ENCODE measurements around the gene HTR2A.

HTR2A gene

GRCh38 chr13:46896341-46897137 lies at the start of gene HTR2A:
TSS of gene HTR2A (minus strand) at chr13:46897053. CDS start at chr13:46895906, 1,147 bp downstream.
- DNase-seq (ENCODE audit: extremely low read depth in 1 of 2, low read depth in 1 of 2), result no peak

GRCh38 chr13:46936525-46936924 lies 39.7 kb upstream of the HTR2A start:
- DNase-seq (ENCODE audit: extremely low read depth in 1 of 2, low read depth in 1 of 2), result no peak

GRCh38 chr13:46934749-46935148 lies 37.9 kb upstream of the HTR2A start:
- DNase-seq (ENCODE audit: extremely low read depth in 1 of 2, low read depth in 1 of 2), result no peak

- DNase-seq (ENCODE audit: extremely low read depth in 1 of 2, low read depth in 1 of 2), result no peak
These were observed 30.2 kb upstream of the HTR2A start for GRCh38 chr13:46926916-46927590.

- no peak for DNase-seq (ENCODE audit: extremely low read depth in 1 of 2, low read depth in 1 of 2)
These were observed 28.6 kb upstream of the HTR2A start for GRCh38 chr13:46925486-46925885.

- DNase-seq (ENCODE audit: extremely low read depth in 1 of 2, low read depth in 1 of 2), result no peak
These were observed 17.5 kb upstream of the HTR2A start for GRCh38 chr13:46914341-46914740.

- no peak for DNase-seq (ENCODE audit: extremely low read depth in 1 of 2, low read depth in 1 of 2)
These were observed 16.9 kb upstream of the HTR2A start for GRCh38 chr13:46913757-46914156.

GRCh38 chr13:46909042-46909441 lies 12.2 kb upstream of the HTR2A start:
- DNase-seq (ENCODE audit: extremely low read depth in 1 of 2, low read depth in 1 of 2), result no peak

GRCh38 chr13:46908501-46908900 lies 11.6 kb upstream of the HTR2A start:
- DNase-seq (ENCODE audit: extremely low read depth in 1 of 2, low read depth in 1 of 2), result no peak

GRCh38 chr13:46906405-46906804 lies 9.6 kb upstream of the HTR2A start:
- no peak for DNase-seq (ENCODE audit: extremely low read depth in 1 of 2, low read depth in 1 of 2)

GRCh38 chr13:46905249-46905648 lies 8.4 kb upstream of the HTR2A start:
- DNase-seq (ENCODE audit: extremely low read depth in 1 of 2, low read depth in 1 of 2), result no peak

- DNase-seq (ENCODE audit: extremely low read depth in 1 of 2, low read depth in 1 of 2), result no peak
These were observed 6.9 kb upstream of the HTR2A start for GRCh38 chr13:46903748-46904147.

GRCh38 chr13:46901721-46902120 lies 4.9 kb upstream of the HTR2A start:
- no peak for DNase-seq (ENCODE audit: extremely low read depth in 1 of 2, low read depth in 1 of 2)

- DNase-seq (ENCODE audit: extremely low read depth in 1 of 2, low read depth in 1 of 2), result no peak
These were observed 2.9 kb upstream of the HTR2A start for GRCh38 chr13:46899801-46900200.

- no peak for DNase-seq (ENCODE audit: extremely low read depth in 1 of 2, low read depth in 1 of 2)
These were observed 1.5 kb downstream of the HTR2A start for GRCh38 chr13:46895381-46895780.

GRCh38 chr13:46894568-46894967 lies 2.3 kb downstream of the HTR2A start:
- no peak for DNase-seq (ENCODE audit: extremely low read depth in 1 of 2, low read depth in 1 of 2)

- peak; percentile 10 to 44 for DNase-seq (ENCODE audit: extremely low read depth in 1 of 2, low read depth in 1 of 2)
These were observed 2.9 kb downstream of the HTR2A start for GRCh38 chr13:46893798-46894560.

GRCh38 chr13:46893221-46893740 lies 3.6 kb downstream of the HTR2A start:
- no peak for DNase-seq (ENCODE audit: extremely low read depth in 1 of 2, low read depth in 1 of 2)

GRCh38 chr13:46885018-46885417 lies 11.8 kb downstream of the HTR2A start:
- DNase-seq (ENCODE audit: extremely low read depth in 1 of 2, low read depth in 1 of 2), result no peak

- no peak for DNase-seq (ENCODE audit: extremely low read depth in 1 of 2, low read depth in 1 of 2)
These were observed 12.3 kb downstream of the HTR2A start for GRCh38 chr13:46884531-46884930.

GRCh38 chr13:46881621-46882020 lies 15.2 kb downstream of the HTR2A start:
- no peak for DNase-seq (ENCODE audit: extremely low read depth in 1 of 2, low read depth in 1 of 2)
